Naive thymus-derived CD4-positive, alpha-beta T cell (primary cell): Measurements from ENCODE around the gene TUBB8B. TPM values are rescaled to one million over a fixed set of nuclear protein-coding genes. Genes with fewer than 3 reads are reported as not detected.
A peak's percentile ranks its signal among the peaks of the same experiment; 100 is the strongest.
"Not testable (repeated sequence)": the region's sequence is repeated elsewhere in the genome, so short reads cannot be mapped to it uniquely, and the experiment has no call there.

ENCODE experiments used
- ATAC-seq: fragments of 150-1000 bp; cut with Tn5 transposase; 2 replicates; pipeline ENCODE4 v1.10.0; 2021; ENCODE audit warnings: mild to moderate bottlenecking, moderate library complexity
- CTCF ChIA-PET: fragments of 350-600 bp; sonication (Branson Sonifier 250); formaldehyde crosslinking; loops from one replicate; lab custom pipeline; 2021; ENCODE audit warnings: antibody characterized with exemption; lab: Charles Lee
- POLR2A ChIA-PET: fragments of 350-600 bp; sonication (Branson Sonifier 250); formaldehyde crosslinking; loops from one replicate; lab custom pipeline; 2021; ENCODE audit warnings: antibody characterized with exemption, inconsistent platforms; lab: Charles Lee
- DNase-seq, 9 donors: peaks; one replicate each; pipeline versions ENCODE4 v3.0.0 to v3.0.0-alpha.2; 2020 to 2022; ENCODE audit warnings: mixed read lengths in 1 of 9
- H3K27ac ChIP-seq: one replicate; pipeline ENCODE4 v1.7.0; 2013; ENCODE audit warnings: mild to moderate bottlenecking, low read depth, low read length, moderate library complexity
- H3K27me3 ChIP-seq, 2 donors: one replicate each; pipeline ENCODE4 v1.7.0; 2013; ENCODE audit warnings: low read length in 2 of 2, mild to moderate bottlenecking in 2 of 2, moderate library complexity in 2 of 2; ENCODE audit not compliant: control insufficient read depth in 2 of 2, insufficient read depth in 2 of 2
- H3K36me3 ChIP-seq, 3 experiments: 1 replicate in 2 of 3; 2 replicates in 1 of 3; pipeline ENCODE4 v1.7.0; 2013; ENCODE audit warnings: low read length in 3 of 3, mild to moderate bottlenecking in 3 of 3, moderate library complexity in 1 of 3; ENCODE audit not compliant: insufficient read depth in 3 of 3, control insufficient read depth in 2 of 3
- H3K4me1 ChIP-seq, 2 donors: one replicate each; pipeline ENCODE4 v1.7.0; 2013; ENCODE audit warnings: low read length in 2 of 2, mild to moderate bottlenecking in 2 of 2, moderate library complexity in 1 of 2; ENCODE audit not compliant: control insufficient read depth in 2 of 2, insufficient read depth in 2 of 2
- H3K4me3 ChIP-seq: 2 replicates; pipeline ENCODE4 v1.7.0; 2013; ENCODE audit warnings: mild to moderate bottlenecking, low read length
- H3K9me3 ChIP-seq, 3 experiments: 1 replicate in 2 of 3; 2 replicates in 1 of 3; pipeline ENCODE4 v1.7.0; 2013; ENCODE audit warnings: low read length in 3 of 3; ENCODE audit not compliant: control insufficient read depth in 2 of 3
- H3K27ac Mint-ChIP-seq, 9 donors: one replicate each; pipeline ENCODE4 v1.8.0; 2020 to 2022; ENCODE audit warnings: mixed read lengths in 9 of 9, mild to moderate bottlenecking in 8 of 9, moderate library complexity in 5 of 9, inconsistent platforms in 2 of 9
- H3K27me3 Mint-ChIP-seq, 5 donors: one replicate each; pipeline ENCODE4 v1.8.0; 2021 to 2022; ENCODE audit warnings: mixed read lengths in 5 of 5, mild to moderate bottlenecking in 1 of 5
- H3K36me3 Mint-ChIP-seq, 5 donors: one replicate each; pipeline ENCODE4 v1.8.0; 2020 to 2022; ENCODE audit warnings: mixed read lengths in 5 of 5, mild to moderate bottlenecking in 3 of 5, inconsistent platforms in 1 of 5
- H3K4me1 Mint-ChIP-seq, 7 donors: one replicate each; pipeline ENCODE4 v1.8.0; 2020 to 2022; ENCODE audit warnings: mixed read lengths in 7 of 7, mild to moderate bottlenecking in 3 of 7, inconsistent platforms in 1 of 7
- H3K4me3 Mint-ChIP-seq, 10 donors: one replicate each; pipeline ENCODE4 v1.8.0; 2020 to 2022; ENCODE audit warnings: mild to moderate bottlenecking in 10 of 10, mixed read lengths in 10 of 10, moderate library complexity in 6 of 10, inconsistent platforms in 2 of 10
- H3K9me3 Mint-ChIP-seq, 11 donors: one replicate each; pipeline ENCODE4 v1.8.0; 2020 to 2022; ENCODE audit warnings: mixed read lengths in 11 of 11, mild to moderate bottlenecking in 4 of 11, inconsistent platforms in 1 of 11, moderate library complexity in 1 of 11
- intact Hi-C, 2 donors: fragments of 100-400 bp; cut with micrococcal nuclease; formaldehyde crosslinking; loops; one replicate each; pipeline ENCODE4 v1.15.1; 2023
- polyA plus RNA-seq, 2 donors: library from polyadenylated mRNA; unstranded; fragments of 300-500 nt; fragmentation: Illumina TruSeq; gene quantifications; one replicate each; pipeline ENCODE4 v1.2.3, GENCODE V29; 2021
- total RNA-seq, 6 experiments: library from RNA in 5 of 6; stranded (reverse) in 5 of 6; gene quantifications; 1 replicate in 5 of 6; 2 replicates in 1 of 6; pipeline ENCODE4 v1.2.3 and lab custom pipeline; 2021 to 2026

TUBB8B gene
- total and polyA plus RNA-seq, 7 experiments from 2014 or later, result not detected

GRCh38 chr18:91561-91960, 42.1 kb upstream of the TUBB8B start:
- DNase-seq, CTCF ChIA-PET, H3K9me3 ChIP-seq, H3K4me3 ChIP-seq, H3K36me3 Mint-ChIP-seq, H3K9me3 Mint-ChIP-seq, H3K4me3 Mint-ChIP-seq, intact Hi-C loops, H3K36me3 ChIP-seq, H3K27me3 Mint-ChIP-seq, H3K27ac ChIP-seq, H3K27me3 ChIP-seq, H3K27ac Mint-ChIP-seq, H3K4me1 ChIP-seq, ATAC-seq, H3K4me1 Mint-ChIP-seq, POLR2A ChIA-PET: not testable (repeated sequence)

GRCh38 chr18:90396-91193, 41.2 kb upstream of the TUBB8B start:
- POLR2A ChIA-PET, intact Hi-C loops, ATAC-seq, H3K9me3 Mint-ChIP-seq, H3K36me3 Mint-ChIP-seq, H3K4me3 ChIP-seq, H3K27ac ChIP-seq, CTCF ChIA-PET, DNase-seq, H3K4me1 Mint-ChIP-seq, H3K9me3 ChIP-seq, H3K36me3 ChIP-seq, H3K27me3 Mint-ChIP-seq, H3K4me1 ChIP-seq, H3K27me3 ChIP-seq, H3K4me3 Mint-ChIP-seq: not testable (repeated sequence)
- H3K27ac Mint-ChIP-seq, result peak overlapping the region in 1 of 9 donors; percentile 36

GRCh38 chr18:89124-89523, 39.7 kb upstream of the TUBB8B start:
- intact Hi-C loops, H3K27ac ChIP-seq, H3K9me3 ChIP-seq, ATAC-seq, DNase-seq, H3K27me3 ChIP-seq, POLR2A ChIA-PET, H3K4me3 Mint-ChIP-seq, H3K27ac Mint-ChIP-seq, H3K4me1 ChIP-seq, H3K4me3 ChIP-seq, H3K27me3 Mint-ChIP-seq, CTCF ChIA-PET, H3K4me1 Mint-ChIP-seq, H3K9me3 Mint-ChIP-seq, H3K36me3 ChIP-seq, H3K36me3 Mint-ChIP-seq: not testable (repeated sequence)

GRCh38 chr18:84801-85200, 35.4 kb upstream of the TUBB8B start:
- H3K27me3 Mint-ChIP-seq, H3K4me3 ChIP-seq, DNase-seq, CTCF ChIA-PET, H3K36me3 ChIP-seq, H3K36me3 Mint-ChIP-seq, H3K27me3 ChIP-seq, H3K9me3 ChIP-seq, POLR2A ChIA-PET, H3K4me1 ChIP-seq, H3K4me1 Mint-ChIP-seq, H3K27ac Mint-ChIP-seq, H3K27ac ChIP-seq, ATAC-seq, H3K4me3 Mint-ChIP-seq, intact Hi-C loops, H3K9me3 Mint-ChIP-seq: not testable (repeated sequence)

GRCh38 chr18:82626-83209, 33.3 kb upstream of the TUBB8B start:
- H3K4me1 Mint-ChIP-seq, H3K9me3 Mint-ChIP-seq, DNase-seq, H3K4me1 ChIP-seq, CTCF ChIA-PET, POLR2A ChIA-PET, H3K4me3 ChIP-seq, H3K9me3 ChIP-seq, H3K4me3 Mint-ChIP-seq, intact Hi-C loops, H3K27ac Mint-ChIP-seq, H3K27me3 ChIP-seq, H3K36me3 ChIP-seq, ATAC-seq, H3K27ac ChIP-seq, H3K36me3 Mint-ChIP-seq, H3K27me3 Mint-ChIP-seq: not testable (repeated sequence)

GRCh38 chr18:80881-81280, 31.5 kb upstream of the TUBB8B start:
- H3K4me3 Mint-ChIP-seq, result not testable (repeated sequence)

GRCh38 chr18:80202-80601, 30.8 kb upstream of the TUBB8B start:
- H3K4me3 Mint-ChIP-seq, H3K9me3 ChIP-seq, POLR2A ChIA-PET, H3K27me3 ChIP-seq, H3K4me3 ChIP-seq, H3K4me1 Mint-ChIP-seq, H3K9me3 Mint-ChIP-seq, ATAC-seq, DNase-seq, H3K36me3 ChIP-seq, H3K36me3 Mint-ChIP-seq, intact Hi-C loops, H3K27ac ChIP-seq, H3K27me3 Mint-ChIP-seq, H3K4me1 ChIP-seq, H3K27ac Mint-ChIP-seq, CTCF ChIA-PET: not testable (repeated sequence)

More at GRCh38 chr18:80881-81280, 31.5 kb upstream of the TUBB8B start:
- H3K9me3 Mint-ChIP-seq, POLR2A ChIA-PET, H3K36me3 ChIP-seq, DNase-seq, H3K9me3 ChIP-seq, H3K4me1 Mint-ChIP-seq, H3K27me3 ChIP-seq, intact Hi-C loops, H3K27ac Mint-ChIP-seq, CTCF ChIA-PET, H3K27me3 Mint-ChIP-seq, ATAC-seq, H3K27ac ChIP-seq, H3K36me3 Mint-ChIP-seq, H3K4me1 ChIP-seq, H3K4me3 ChIP-seq: not testable (repeated sequence)
